ENCODE data around the gene RNGTT. TPM values are rescaled to one million over a fixed set of nuclear protein-coding genes. Genes with fewer than 3 reads are reported as not detected.
"Not testable (repeated sequence)": the region's sequence is repeated elsewhere in the genome, so short reads cannot be mapped to it uniquely, and the experiment has no call there.

RNGTT gene
- total RNA-seq, 1 donor from 2014 or later = 14.4 TPM

DNA sequence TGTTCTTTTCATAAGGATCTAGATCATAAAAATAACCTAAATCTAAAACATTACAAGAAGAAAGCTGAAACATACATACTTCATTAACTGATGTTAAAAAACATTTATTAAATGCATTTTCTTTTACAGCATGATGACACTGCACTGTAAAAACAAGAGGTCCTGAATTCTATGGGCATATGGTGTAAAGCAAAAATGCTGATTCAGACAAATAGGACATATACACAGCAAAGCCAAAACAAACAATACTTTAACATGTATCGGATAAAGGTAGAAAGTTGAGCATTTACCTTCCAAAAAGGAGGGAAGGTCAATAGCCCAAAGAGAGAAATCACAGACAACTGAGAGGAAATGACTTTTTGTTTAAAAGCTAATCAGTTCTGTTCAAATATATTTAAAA lies 221.5 kb downstream of the RNGTT start:
- H3K4me3 ChIP-seq (ENCODE audit: low read depth, low read length) = no peak overlapping the region
- no peaks in the 10 kb centered on the region for H3K27me3 ChIP-seq (ENCODE audit: control insufficient read depth, insufficient read depth, low read length)
- no peak for DNase-seq (ENCODE audit: low read depth)
- TF ChIP-seq, protein P1, sequence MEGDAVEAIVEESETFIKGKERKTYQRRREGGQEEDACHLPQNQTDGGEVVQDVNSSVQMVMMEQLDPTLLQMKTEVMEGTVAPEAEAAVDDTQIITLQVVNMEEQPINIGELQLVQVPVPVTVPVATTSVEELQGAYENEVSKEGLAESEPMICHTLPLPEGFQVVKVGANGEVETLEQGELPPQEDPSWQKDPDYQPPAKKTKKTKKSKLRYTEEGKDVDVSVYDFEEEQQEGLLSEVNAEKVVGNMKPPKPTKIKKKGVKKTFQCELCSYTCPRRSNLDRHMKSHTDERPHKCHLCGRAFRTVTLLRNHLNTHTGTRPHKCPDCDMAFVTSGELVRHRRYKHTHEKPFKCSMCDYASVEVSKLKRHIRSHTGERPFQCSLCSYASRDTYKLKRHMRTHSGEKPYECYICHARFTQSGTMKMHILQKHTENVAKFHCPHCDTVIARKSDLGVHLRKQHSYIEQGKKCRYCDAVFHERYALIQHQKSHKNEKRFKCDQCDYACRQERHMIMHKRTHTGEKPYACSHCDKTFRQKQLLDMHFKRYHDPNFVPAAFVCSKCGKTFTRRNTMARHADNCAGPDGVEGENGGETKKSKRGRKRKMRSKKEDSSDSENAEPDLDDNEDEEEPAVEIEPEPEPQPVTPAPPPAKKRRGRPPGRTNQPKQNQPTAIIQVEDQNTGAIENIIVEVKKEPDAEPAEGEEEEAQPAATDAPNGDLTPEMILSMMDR (IDR thresholded peaks at IDR 0.05; ENCODE audit: insufficient read depth, low read length, poor library complexity, severe bottlenecking) = no peak
- no peaks in the 10 kb centered on the region for H3K36me3 ChIP-seq (ENCODE audit: control insufficient read depth, insufficient read depth, low read length)

DNA sequence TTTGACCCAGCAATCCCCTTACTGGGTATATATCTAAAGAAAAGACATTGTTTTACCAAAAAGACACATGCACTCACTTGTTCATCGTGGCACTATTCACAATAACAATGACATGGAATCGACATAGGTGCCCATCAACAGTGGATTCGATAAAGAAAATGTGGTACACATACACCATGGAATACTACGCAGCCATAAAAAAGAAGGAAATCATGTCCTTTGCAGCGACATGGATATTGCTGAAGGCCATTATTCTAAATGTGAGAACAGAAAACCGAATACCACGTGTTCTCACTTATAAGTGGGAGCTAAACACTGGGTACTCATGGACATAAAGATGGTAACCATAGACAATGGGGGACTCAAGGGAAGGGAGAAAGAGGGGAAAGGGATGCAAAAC lies 222.3 kb downstream of the RNGTT start:
- no peak for DNase-seq (ENCODE audit: low read depth)
- Histone ChIP-seq H3K27me3 (ENCODE audit: control insufficient read depth, insufficient read depth, low read length) (no peaks in the 10 kb centered on the region), H3K4me3 (ENCODE audit: low read depth, low read length) (no peak overlapping the region), H3K36me3 (ENCODE audit: control insufficient read depth, insufficient read depth, low read length) (no peaks in the 10 kb centered on the region)
- TF ChIP-seq, protein P1 (IDR thresholded peaks at IDR 0.05; ENCODE audit: insufficient read depth, low read length, poor library complexity, severe bottlenecking) = no peak

DNA sequence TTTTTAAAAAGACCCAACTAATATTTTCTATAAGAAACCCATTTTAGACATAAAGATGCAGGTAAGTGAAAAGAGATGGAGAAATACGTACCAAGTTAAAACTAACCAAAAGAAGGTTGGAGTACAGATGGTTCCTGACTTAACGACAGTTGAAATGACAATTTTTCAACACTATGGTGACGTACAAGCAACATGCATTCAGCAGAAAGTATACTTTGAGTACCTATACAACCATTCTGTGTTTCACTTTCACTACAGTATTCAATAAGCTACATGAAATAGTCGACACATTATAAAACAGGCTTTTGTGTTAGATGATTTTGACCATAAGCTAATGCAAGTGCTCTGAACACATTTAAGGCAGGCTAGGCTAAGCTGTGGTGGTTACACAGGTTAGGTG lies 228.9 kb downstream of the RNGTT start:
- Histone ChIP-seq H3K27me3 (ENCODE audit: control insufficient read depth, insufficient read depth, low read length) (no peaks in the 10 kb centered on the region), H3K4me3 (ENCODE audit: low read depth, low read length) (no peak overlapping the region), H3K36me3 (ENCODE audit: control insufficient read depth, insufficient read depth, low read length) (no peaks in the 10 kb centered on the region)
- no peak for DNase-seq (ENCODE audit: low read depth)
- TF ChIP-seq, protein P1 (IDR thresholded peaks at IDR 0.05; ENCODE audit: insufficient read depth, low read length, poor library complexity, severe bottlenecking) = no peak

DNA sequence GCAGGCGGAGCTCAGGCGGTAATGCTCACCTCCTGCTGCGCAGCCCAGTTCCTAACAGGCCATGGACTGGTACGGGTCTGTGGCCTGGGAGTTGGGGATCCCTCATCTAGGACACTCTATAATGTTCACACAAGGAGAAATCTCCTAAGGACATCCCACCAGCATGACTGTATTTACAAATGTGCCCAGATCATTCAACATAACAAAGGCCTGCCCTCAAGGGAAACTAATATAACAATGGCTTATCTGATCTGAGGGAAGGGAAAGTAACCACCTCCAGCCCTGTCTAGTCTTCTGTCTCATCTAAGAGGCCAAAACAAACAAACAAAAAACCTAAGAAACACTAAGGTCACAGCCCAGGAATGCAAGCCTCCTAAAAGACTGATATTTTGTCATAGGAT lies 232.8 kb downstream of the RNGTT start:
- peak; percentile 9 for DNase-seq (ENCODE audit: low read depth)

DNA sequence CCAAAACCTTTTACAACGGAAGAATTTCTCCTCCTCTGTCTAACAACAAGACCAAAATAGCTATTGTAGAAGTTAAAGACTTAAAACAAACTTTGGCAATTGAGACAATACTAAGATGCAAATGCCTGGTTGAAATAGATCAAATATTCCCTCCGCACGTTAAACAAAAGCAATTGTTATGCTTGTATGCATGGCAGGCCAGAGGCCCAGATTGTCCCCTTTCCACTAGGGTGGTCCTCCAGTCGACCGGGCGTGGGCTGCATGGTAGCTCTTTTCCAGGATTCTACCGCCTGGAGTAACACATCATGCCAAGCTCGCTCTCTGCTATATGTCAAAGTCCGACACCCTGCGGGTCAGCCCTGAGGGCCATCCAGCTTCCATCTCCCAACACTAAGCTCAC lies 234.7 kb downstream of the RNGTT start:
- no peaks in the 10 kb centered on the region for H3K27me3 ChIP-seq (ENCODE audit: control insufficient read depth, insufficient read depth, low read length)
- H3K4me3 ChIP-seq (ENCODE audit: low read depth, low read length) = no peak overlapping the region
- TF ChIP-seq, protein P1 (IDR thresholded peaks at IDR 0.05; ENCODE audit: insufficient read depth, low read length, poor library complexity, severe bottlenecking) = no peak
- H3K36me3 ChIP-seq (ENCODE audit: control insufficient read depth, insufficient read depth, low read length) = no peaks in the 10 kb centered on the region
- DNase-seq (ENCODE audit: low read depth) = no peak

More for the DNA sequence above, 232.8 kb downstream of the RNGTT start:
- Histone ChIP-seq H3K36me3 (ENCODE audit: control insufficient read depth, insufficient read depth, low read length) (no peaks in the 10 kb centered on the region), H3K27me3 (ENCODE audit: control insufficient read depth, insufficient read depth, low read length) (no peaks in the 10 kb centered on the region), H3K4me3 (ENCODE audit: low read depth, low read length) (no peak overlapping the region)
- TF ChIP-seq, protein P1 (IDR thresholded peaks at IDR 0.05; ENCODE audit: insufficient read depth, low read length, poor library complexity, severe bottlenecking) = no peak

GRCh38 chr6:88726409-88726808 lies 237.0 kb downstream of the RNGTT start:
- not testable (repeated sequence) for H3K4me3 ChIP-seq (ENCODE audit: low read depth, low read length); DNase-seq (ENCODE audit: low read depth); H3K36me3 ChIP-seq (ENCODE audit: control insufficient read depth, insufficient read depth, low read length); H3K27me3 ChIP-seq (ENCODE audit: control insufficient read depth, insufficient read depth, low read length)
